ENCODE measurements around the gene SYK. TPM values are rescaled to one million over a fixed set of nuclear protein-coding genes. Genes with fewer than 3 reads are reported as not detected.

SYK gene
- total RNA-seq, 1 donor: not detected

DNA sequence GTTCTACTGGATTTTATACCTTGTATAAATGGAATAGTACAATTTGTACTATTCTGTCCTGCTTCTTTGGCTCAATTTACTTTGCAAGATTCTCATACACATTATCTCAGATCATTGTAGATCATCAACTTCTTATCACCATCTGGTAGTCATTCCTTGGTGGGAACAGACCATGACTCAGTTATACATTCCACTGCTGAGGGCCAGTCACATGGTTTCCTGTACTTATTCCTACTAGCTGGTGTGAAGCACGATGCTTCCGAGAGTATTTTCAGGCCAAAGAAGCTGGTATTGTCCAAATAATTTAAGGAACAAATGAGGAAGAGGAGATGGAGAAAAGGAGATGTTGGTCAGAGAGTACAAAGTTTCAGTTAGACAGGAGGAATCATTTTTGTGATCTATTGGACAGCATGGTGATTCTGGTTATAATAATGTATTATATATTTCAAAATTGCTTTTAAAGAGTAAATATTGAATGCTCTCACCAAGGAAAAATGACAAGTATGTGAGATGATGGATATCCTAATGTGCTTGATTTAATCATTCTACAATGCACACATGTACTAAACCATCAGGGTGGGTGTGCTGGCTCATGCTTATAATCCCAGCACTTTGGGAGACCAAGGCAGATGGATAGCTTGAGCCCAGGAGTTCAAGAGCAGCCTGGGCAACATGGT, 124.1 kb downstream of the SYK start:
- DNase-seq (ENCODE audit: low read depth): peak; percentile 63
- no peak overlapping the region for H3K4me3 ChIP-seq (ENCODE audit: low read depth, low read length)
- TF ChIP-seq, protein P1, sequence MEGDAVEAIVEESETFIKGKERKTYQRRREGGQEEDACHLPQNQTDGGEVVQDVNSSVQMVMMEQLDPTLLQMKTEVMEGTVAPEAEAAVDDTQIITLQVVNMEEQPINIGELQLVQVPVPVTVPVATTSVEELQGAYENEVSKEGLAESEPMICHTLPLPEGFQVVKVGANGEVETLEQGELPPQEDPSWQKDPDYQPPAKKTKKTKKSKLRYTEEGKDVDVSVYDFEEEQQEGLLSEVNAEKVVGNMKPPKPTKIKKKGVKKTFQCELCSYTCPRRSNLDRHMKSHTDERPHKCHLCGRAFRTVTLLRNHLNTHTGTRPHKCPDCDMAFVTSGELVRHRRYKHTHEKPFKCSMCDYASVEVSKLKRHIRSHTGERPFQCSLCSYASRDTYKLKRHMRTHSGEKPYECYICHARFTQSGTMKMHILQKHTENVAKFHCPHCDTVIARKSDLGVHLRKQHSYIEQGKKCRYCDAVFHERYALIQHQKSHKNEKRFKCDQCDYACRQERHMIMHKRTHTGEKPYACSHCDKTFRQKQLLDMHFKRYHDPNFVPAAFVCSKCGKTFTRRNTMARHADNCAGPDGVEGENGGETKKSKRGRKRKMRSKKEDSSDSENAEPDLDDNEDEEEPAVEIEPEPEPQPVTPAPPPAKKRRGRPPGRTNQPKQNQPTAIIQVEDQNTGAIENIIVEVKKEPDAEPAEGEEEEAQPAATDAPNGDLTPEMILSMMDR (IDR thresholded peaks at IDR 0.05; ENCODE audit: insufficient read depth, low read depth, low read length): no peak

DNA sequence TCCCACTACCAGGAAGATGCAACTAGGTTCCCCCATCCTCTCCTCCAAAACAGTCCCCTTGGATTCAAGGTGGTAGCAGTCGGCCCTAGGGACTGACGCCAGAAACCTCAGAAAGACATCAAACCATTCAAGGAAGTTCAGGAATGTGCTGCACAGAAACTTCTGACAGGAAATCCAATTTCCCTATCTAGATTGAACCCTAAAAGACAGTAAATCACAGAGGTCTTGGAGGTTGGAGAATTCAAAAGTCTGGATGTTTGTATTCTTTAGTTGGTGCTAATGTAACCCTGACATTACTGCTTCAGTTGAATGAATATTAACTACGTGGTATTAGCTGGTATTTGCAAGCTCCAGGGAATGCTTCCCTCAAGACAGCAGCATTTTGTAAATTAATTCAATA, 125.3 kb downstream of the SYK start:
- TF ChIP-seq, protein P1 (IDR thresholded peaks at IDR 0.05; ENCODE audit: insufficient read depth, low read depth, low read length): no peak
- no peak overlapping the region for H3K4me3 ChIP-seq (ENCODE audit: low read depth, low read length)
- no peak for DNase-seq (ENCODE audit: low read depth)

DNA sequence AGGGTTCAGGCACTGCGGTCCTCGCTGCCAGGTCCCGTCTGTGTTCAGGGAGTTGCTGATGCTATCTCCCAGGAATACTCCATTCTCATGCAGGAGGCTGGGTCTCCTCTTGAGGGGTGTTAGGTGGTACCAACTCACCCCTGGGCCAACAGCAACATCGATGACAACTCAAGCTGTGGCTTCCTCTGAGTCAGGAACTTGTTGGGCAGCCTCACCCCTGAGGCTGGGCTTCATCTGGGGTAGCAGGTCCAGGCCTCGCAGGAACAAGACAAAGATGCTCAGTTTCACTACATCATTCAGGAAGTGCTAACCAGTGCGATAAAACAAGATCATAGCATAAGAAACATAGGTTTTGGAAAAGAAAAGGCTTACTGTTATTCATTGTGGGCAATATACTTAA, 125.9 kb downstream of the SYK start:
- TF ChIP-seq, protein P1 (IDR thresholded peaks at IDR 0.05; ENCODE audit: insufficient read depth, low read depth, low read length): no peak
- DNase-seq (ENCODE audit: low read depth): no peak
- H3K4me3 ChIP-seq (ENCODE audit: low read depth, low read length): no peak overlapping the region

DNA sequence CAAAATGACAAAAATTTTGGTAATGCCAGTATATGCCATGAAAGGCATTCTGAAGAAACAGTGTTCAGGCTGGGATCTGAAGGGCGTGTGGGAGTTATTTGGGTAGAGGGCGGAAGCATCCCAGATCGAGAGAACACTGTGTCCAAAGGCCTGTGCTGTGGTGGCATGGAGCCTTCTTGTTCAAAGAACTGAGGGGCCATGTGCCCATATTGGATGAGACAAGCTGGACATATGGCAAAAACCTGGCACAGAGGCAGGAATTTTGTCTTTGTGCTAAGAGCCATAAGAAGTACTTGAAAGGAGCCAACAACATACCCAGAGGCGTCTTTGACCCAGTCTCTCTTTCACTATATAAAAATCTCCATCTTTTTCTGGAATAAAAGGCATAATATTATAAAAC, 128.0 kb downstream of the SYK start:
- H3K4me3 ChIP-seq (ENCODE audit: low read depth, low read length): no peak overlapping the region
- TF ChIP-seq, protein P1 (IDR thresholded peaks at IDR 0.05; ENCODE audit: insufficient read depth, low read depth, low read length): no peak
- no peak for DNase-seq (ENCODE audit: low read depth)

DNA sequence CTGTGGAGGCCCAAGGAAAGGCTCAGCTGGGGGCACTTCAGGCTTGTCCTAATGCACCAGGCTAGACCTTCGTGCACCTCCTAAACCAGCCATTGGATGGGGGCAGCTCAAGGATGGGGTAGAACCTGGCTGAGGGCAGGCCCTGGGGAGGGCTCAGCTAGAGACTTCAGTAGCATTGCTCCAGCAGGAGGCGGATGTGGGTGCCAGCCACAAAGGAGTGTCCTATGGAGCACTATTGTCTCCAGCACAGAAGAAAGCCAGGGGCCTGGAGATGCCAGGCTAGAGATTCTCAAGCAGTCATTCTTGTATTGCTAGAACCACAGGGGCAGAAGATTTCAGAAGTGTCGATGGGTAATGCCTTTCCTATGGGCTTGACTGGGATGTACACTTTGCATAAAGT, 131.8 kb downstream of the SYK start:
- TF ChIP-seq, protein P1 (IDR thresholded peaks at IDR 0.05; ENCODE audit: insufficient read depth, low read depth, low read length): no peak
- DNase-seq (ENCODE audit: low read depth): no peak
- no peak overlapping the region for H3K4me3 ChIP-seq (ENCODE audit: low read depth, low read length)

DNA sequence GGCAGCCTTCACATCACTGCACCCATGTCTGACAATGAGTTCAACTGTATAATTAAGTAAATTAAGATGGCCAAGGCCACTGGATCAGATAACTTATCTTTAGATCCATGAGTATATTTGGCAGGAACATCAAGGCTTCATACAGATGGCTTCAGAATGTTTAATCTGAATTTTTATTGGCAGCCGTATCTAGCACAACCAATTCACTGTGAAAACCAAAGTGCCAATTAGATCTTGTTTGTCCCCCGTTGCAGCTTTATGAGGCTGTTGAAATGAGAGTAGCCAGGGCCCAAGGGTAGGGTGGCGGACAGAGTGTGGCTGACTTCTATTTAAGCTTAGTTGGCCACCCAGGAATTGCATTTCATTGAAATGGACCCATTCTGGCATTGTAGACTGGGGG, 137.7 kb downstream of the SYK start:
- TF ChIP-seq, protein P1 (IDR thresholded peaks at IDR 0.05; ENCODE audit: insufficient read depth, low read depth, low read length): no peak
- no peak for DNase-seq (ENCODE audit: low read depth)
- H3K4me3 ChIP-seq (ENCODE audit: low read depth, low read length): no peak overlapping the region

DNA sequence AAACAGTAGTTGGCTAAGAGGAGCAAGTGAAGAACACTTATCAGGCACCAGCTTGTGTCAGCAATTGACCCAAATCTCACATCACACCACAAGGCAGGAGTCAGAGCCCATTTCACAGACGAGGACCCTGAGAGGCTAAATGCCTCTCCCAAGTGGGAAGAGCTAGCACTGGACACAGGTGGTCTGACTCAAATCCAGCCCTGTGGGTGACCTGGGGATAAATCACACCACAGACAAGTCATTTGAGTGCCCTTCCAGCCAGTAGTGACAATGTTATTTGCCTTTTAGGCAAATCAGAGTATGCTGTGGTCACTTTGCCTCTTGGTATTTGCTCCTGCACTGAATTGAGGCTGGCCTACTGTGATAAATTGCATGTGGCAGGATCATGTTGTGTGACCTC, 138.7 kb downstream of the SYK start:
- H3K4me3 ChIP-seq (ENCODE audit: low read depth, low read length): no peak overlapping the region
- DNase-seq (ENCODE audit: low read depth): no peak
- TF ChIP-seq, protein P1 (IDR thresholded peaks at IDR 0.05; ENCODE audit: insufficient read depth, low read depth, low read length): no peak

Data from fibroblast of villous mesenchyme (primary cell).